Vagina (tissue), 2 donors: ENCODE results near the gene CLEC2B. TPM values are rescaled to one million over a fixed set of nuclear protein-coding genes. Genes with fewer than 3 reads are reported as not detected.

ENCODE experiments used
- DNase-seq, 2 donors: peaks; one replicate each; pipeline ENCODE4 v3.0.0-alpha.2; 2017; ENCODE audit errors: extremely low spot score in 2 of 2
- H3K27ac ChIP-seq: fragments of 200-600 bp; sonication (generic); one replicate; pipeline ENCODE4 v1.5.1; 2019
- H3K27me3 ChIP-seq: fragments of 200-600 bp; sonication (generic); one replicate; pipeline ENCODE4 v1.5.1; 2019
- H3K36me3 ChIP-seq, 2 donors: fragments of 200-600 bp; sonication (generic); one replicate each; pipeline ENCODE4 v1.5.1; 2017 to 2019
- H3K4me1 ChIP-seq: fragments of 200-600 bp; sonication (generic); one replicate; pipeline ENCODE4 v1.5.1; 2019
- H3K4me3 ChIP-seq, 2 donors: fragments of 200-600 bp; sonication (generic); 1 replicate in 1 of 2; 2 replicates in 1 of 2; pipeline ENCODE4 v1.5.1; 2016 to 2019
- H3K9me3 ChIP-seq: fragments of 200-600 bp; sonication (generic); one replicate; pipeline ENCODE4 v1.5.1; 2019
- CTCF ChIP-seq, 3 experiments: fragments of 450-650 bp in 2 of 3; fragments of 200-600 bp in 1 of 3; sonication (generic) in 1 of 3; IDR thresholded peaks; one replicate each; pipeline ENCODE4 v1.5.1; 2017 to 2019; ENCODE audit warnings: antibody characterized with exemption in 3 of 3, mild to moderate bottlenecking in 2 of 3, moderate library complexity in 2 of 3
- POLR2A ChIP-seq, 2 donors: fragments of 450-650 bp; IDR thresholded peaks; one replicate each; pipeline ENCODE4 v1.6.1; 2017; ENCODE audit warnings: antibody characterized with exemption in 2 of 2, mild to moderate bottlenecking in 2 of 2, moderate library complexity in 2 of 2
- POLR2AphosphoS5 ChIP-seq, 2 donors: sonication (generic); formaldehyde crosslinking; IDR thresholded peaks; one replicate each; pipeline ENCODE4 v1.9.0; 2017; ENCODE audit warnings: antibody characterized with exemption in 2 of 2, mild to moderate bottlenecking in 2 of 2, low read depth in 1 of 2; ENCODE audit not compliant: insufficient read depth in 1 of 2
- intact Hi-C: fragments of 100-400 bp; cut with DNase I; formaldehyde crosslinking; loops from one replicate; pipeline ENCODE4 v1.15.1; 2023
- total RNA-seq: library from RNA; depleted of rRNA; stranded (reverse); fragments of >200 nt; gene quantifications from one replicate; pipeline ENCODE4 v1.2.3, GENCODE V29; 2016

The CLEC2B gene
- total RNA-seq, 1 donor from 2014 or later, result 35.6 TPM

GRCh38 chr12:9866860-9867269, 2.3 kb downstream of the CLEC2B start:
- no peak for DNase-seq
- intact Hi-C loops, result loop anchor here (10.0 kb wide), 1 partner anchor 888 kb away; no protein-coding TSS in a partner anchor
- Histone ChIP-seq H3K9me3 (no peaks in the 10 kb centered on the region), H3K4me3 (peak overlapping the region; percentile 15 to 50), H3K27ac (peak overlapping the region; percentile 94), H3K27me3 (no peaks in the 10 kb centered on the region), H3K36me3 (peaks cover 0 to 4% of the 10 kb centered on the region in 2 donors), H3K4me1 (peaks cover 19% of the 10 kb centered on the region)
- TF ChIP-seq POLR2A (IDR thresholded peaks at IDR 0.05) (no peak), POLR2AphosphoS5 (IDR thresholded peaks at IDR 0.05; ENCODE audit: insufficient read depth in 1 of 2, low read depth in 1 of 2) (no peak), CTCF (IDR thresholded peaks at IDR 0.05) (no peak)

- Histone ChIP-seq H3K36me3 (peaks cover 0 to 4% of the 10 kb centered on the region in 2 donors), H3K4me1 (peaks cover 2% of the 10 kb centered on the region), H3K4me3 (peak overlapping the region in 1 of 2 donors; percentile 50), H3K9me3 (no peaks in the 10 kb centered on the region), H3K27ac (peak overlapping the region; percentile 94), H3K27me3 (no peaks in the 10 kb centered on the region)
- DNase-seq, result no peak
- intact Hi-C loops, result loop anchor here (10.0 kb wide), 1 partner anchor 890 kb away; no protein-coding TSS in a partner anchor
- TF ChIP-seq POLR2AphosphoS5 (IDR thresholded peaks at IDR 0.05; ENCODE audit: insufficient read depth in 1 of 2, low read depth in 1 of 2) (no peak), POLR2A (IDR thresholded peaks at IDR 0.05) (no peak), CTCF (IDR thresholded peaks at IDR 0.05) (no peak)
These were observed 4.1 kb downstream of the CLEC2B start for GRCh38 chr12:9864913-9865675.

GRCh38 chr12:9858135-9858534, 11.0 kb downstream of the CLEC2B start:
- Histone ChIP-seq H3K4me1 (peaks cover 9% of the 10 kb centered on the region), H3K9me3 (no peaks in the 10 kb centered on the region), H3K36me3 (peaks cover 0 to 23% of the 10 kb centered on the region in 2 donors), H3K27ac (no peak overlapping the region), H3K4me3 (no peak overlapping the region), H3K27me3 (no peaks in the 10 kb centered on the region)
- intact Hi-C loops, result no loop called here
- no peak for DNase-seq
- TF ChIP-seq POLR2AphosphoS5 (IDR thresholded peaks at IDR 0.05; ENCODE audit: insufficient read depth in 1 of 2, low read depth in 1 of 2) (no peak), POLR2A (IDR thresholded peaks at IDR 0.05) (no peak), CTCF (IDR thresholded peaks at IDR 0.05) (no peak)

- H3K4me1 ChIP-seq, result peaks cover 9% of the 10 kb centered on the region
- no peak for DNase-seq
- no peaks in the 10 kb centered on the region for H3K27me3 ChIP-seq
- H3K9me3 ChIP-seq, result no peaks in the 10 kb centered on the region
- intact Hi-C loops, result no loop called here
- no peak overlapping the region for H3K4me3 ChIP-seq
- peaks cover 0 to 30% of the 10 kb centered on the region in 2 donors for H3K36me3 ChIP-seq
- TF ChIP-seq POLR2A (IDR thresholded peaks at IDR 0.05) (no peak), POLR2AphosphoS5 (IDR thresholded peaks at IDR 0.05; ENCODE audit: insufficient read depth in 1 of 2, low read depth in 1 of 2) (no peak)
- no peak overlapping the region for H3K27ac ChIP-seq
These were observed 12.3 kb downstream of the CLEC2B start for GRCh38 chr12:9856894-9857293.

- H3K27ac ChIP-seq, result no peak overlapping the region
- H3K9me3 ChIP-seq, result no peaks in the 10 kb centered on the region
- no peak for DNase-seq
- H3K36me3 ChIP-seq, result peaks cover 0 to 30% of the 10 kb centered on the region in 2 donors
- no peak overlapping the region for H3K4me3 ChIP-seq
- intact Hi-C loops, result no loop called here
- peaks cover 9% of the 10 kb centered on the region for H3K4me1 ChIP-seq
- TF ChIP-seq POLR2A (IDR thresholded peaks at IDR 0.05) (no peak), POLR2AphosphoS5 (IDR thresholded peaks at IDR 0.05; ENCODE audit: insufficient read depth in 1 of 2, low read depth in 1 of 2) (no peak)
- H3K27me3 ChIP-seq, result no peaks in the 10 kb centered on the region
These were observed 13.0 kb downstream of the CLEC2B start for GRCh38 chr12:9856151-9856550.

- intact Hi-C loops, result no loop called here
- Histone ChIP-seq H3K36me3 (peaks cover 0 to 28% of the 10 kb centered on the region in 2 donors), H3K4me1 (no peaks in the 10 kb centered on the region), H3K9me3 (peaks cover under 1% of the 10 kb centered on the region), H3K27me3 (no peaks in the 10 kb centered on the region), H3K4me3 (no peak overlapping the region), H3K27ac (no peak overlapping the region)
- TF ChIP-seq POLR2A (IDR thresholded peaks at IDR 0.05) (no peak), POLR2AphosphoS5 (IDR thresholded peaks at IDR 0.05; ENCODE audit: insufficient read depth in 1 of 2, low read depth in 1 of 2) (no peak), CTCF (IDR thresholded peaks at IDR 0.05) (no peak)
- no peak for DNase-seq
These were observed 17.2 kb downstream of the CLEC2B start for GRCh38 chr12:9851927-9852326.
